Measurements from ENCODE around the gene CTXND1.

DNA sequence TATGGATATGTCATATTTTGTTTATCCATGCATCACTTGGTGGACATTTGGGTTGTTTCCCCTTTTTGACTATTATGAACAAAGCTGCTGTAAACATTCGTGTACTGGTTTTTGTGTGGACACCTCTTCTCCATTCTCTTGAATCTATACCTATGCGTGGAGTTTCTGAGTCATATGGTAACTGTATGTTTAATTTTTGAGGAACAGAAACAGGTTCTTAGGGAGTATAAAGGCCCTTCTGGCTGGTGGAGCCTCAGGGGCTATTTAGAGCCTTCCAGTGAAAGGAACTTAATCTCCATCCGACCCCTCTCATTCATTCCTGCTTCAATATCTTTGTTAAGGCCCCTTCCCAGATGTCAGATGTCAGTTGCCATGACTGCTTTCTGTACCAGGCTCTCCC is 14.1 kb upstream of the CTXND1 start:
- TF ChIP-seq, protein P1, sequence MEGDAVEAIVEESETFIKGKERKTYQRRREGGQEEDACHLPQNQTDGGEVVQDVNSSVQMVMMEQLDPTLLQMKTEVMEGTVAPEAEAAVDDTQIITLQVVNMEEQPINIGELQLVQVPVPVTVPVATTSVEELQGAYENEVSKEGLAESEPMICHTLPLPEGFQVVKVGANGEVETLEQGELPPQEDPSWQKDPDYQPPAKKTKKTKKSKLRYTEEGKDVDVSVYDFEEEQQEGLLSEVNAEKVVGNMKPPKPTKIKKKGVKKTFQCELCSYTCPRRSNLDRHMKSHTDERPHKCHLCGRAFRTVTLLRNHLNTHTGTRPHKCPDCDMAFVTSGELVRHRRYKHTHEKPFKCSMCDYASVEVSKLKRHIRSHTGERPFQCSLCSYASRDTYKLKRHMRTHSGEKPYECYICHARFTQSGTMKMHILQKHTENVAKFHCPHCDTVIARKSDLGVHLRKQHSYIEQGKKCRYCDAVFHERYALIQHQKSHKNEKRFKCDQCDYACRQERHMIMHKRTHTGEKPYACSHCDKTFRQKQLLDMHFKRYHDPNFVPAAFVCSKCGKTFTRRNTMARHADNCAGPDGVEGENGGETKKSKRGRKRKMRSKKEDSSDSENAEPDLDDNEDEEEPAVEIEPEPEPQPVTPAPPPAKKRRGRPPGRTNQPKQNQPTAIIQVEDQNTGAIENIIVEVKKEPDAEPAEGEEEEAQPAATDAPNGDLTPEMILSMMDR (IDR thresholded peaks at IDR 0.05; ENCODE audit: low read depth, low read length, poor library complexity, severe bottlenecking): no peak
- no peak for TF ChIP-seq EZH2phosphoT487 (IDR thresholded peaks at IDR 0.05; ENCODE audit: borderline replicate concordance, low read length)

Measured in DOHH2 (cell line).